ENCODE data around the gene EXD3. TPM values are rescaled to one million over a fixed set of nuclear protein-coding genes. Genes with fewer than 3 reads are reported as not detected.

Gene EXD3
- total and polyA plus RNA-seq, 9 of the 15 experiments (the other 6 are each of a cell fraction or from before 2014, with no cell fraction given): 0.29 to 12.5 (median 3.9) TPM

- Histone ChIP-seq H3K9me1 (ENCODE audit: control insufficient read depth, insufficient read depth, low read length) (no peaks in the 10 kb centered on the region), H2AFZ (ENCODE audit: low read depth, low read length) (no peak overlapping the region), H3K27me3 (ENCODE audit: control insufficient read depth in 2 of 2, insufficient read depth in 2 of 2, low read length in 2 of 2) (no peaks in the 10 kb centered on the region), H3K27ac (ENCODE audit: extremely low read depth, low read depth, low read length) (no peak overlapping the region), H3K4me1 (replicated peaks in 1 of 2; ENCODE audit: control insufficient read depth in 2 of 2, insufficient read depth in 2 of 2, low read length in 2 of 2) (peaks cover 0 to 47% of the 10 kb centered on the region in 2 experiments; a peak in 2 of 5 replicates), H3K4me3 (no peak overlapping the region), H3K79me2 (ENCODE audit: control insufficient read depth, insufficient read depth, low read length) (no peaks in the 10 kb centered on the region), H3K9ac (ENCODE audit: insufficient read depth in 1 of 2, low read depth in 2 of 2, low read length in 2 of 2) (no peak overlapping the region; a peak in 1 of 4 replicates), H4K20me1 (replicated peaks; ENCODE audit: control insufficient read depth, insufficient read depth, low read length) (no peaks in the 10 kb centered on the region), H3K9me3 (replicated peaks; ENCODE audit: control insufficient read depth, insufficient read depth, low read depth, low read length) (peaks cover 4% of the 10 kb centered on the region; the same call in 1 of the 2 replicates), H3K4me2 (ENCODE audit: insufficient read depth, low read length) (no peak overlapping the region), H3K36me3 (ENCODE audit: control insufficient read depth, insufficient read depth, low read length) (no peaks in the 10 kb centered on the region)
- WGBS (ENCODE audit: insufficient coverage, low coverage, missing lambda C conversion rate): 46% methylated on average over 28 of the region's 37 CpGs
- TF ChIP-seq MIER1 (IDR thresholded peaks at IDR 0.05; ENCODE audit: low read depth) (no peak), TBP (optimal IDR thresholded peaks at IDR 0.05; ENCODE audit: low read depth, low read length) (no peak), SETDB1 (IDR thresholded peaks at IDR 0.05; ENCODE audit: low read length) (no peak), JUN (IDR thresholded peaks at IDR 0.05; ENCODE audit: borderline replicate concordance, low read depth, low read length) (no peak), JUN (CRISPR knock-in tag; IDR thresholded peaks at IDR 0.05; ENCODE audit: borderline replicate concordance) (no peak), POLR2G (IDR thresholded peaks at IDR 0.05; ENCODE audit: low read depth, low read length) (peak; percentile 61), BRF1 (IDR thresholded peaks at IDR 0.05; ENCODE audit: borderline replicate concordance, extremely low read depth, insufficient read length) (no peak)
- ChIA-PET POLR2A (interaction anchor here (0.6 to 1.1 kb wide), 2 partner anchors 9 to 15 kb away, joined by 3 to 6 read pairs; no protein-coding TSS in a partner anchor), CTCF (ENCODE audit: low intra/inter-chr PET ratio) (no interaction called here)
- FAIRE-seq: no peak
- intact Hi-C loops (cut with micrococcal nuclease) (no loop called here), in situ Hi-C loops (cut with MboI) (no loop called here)
- BruUV-seq (replicated peaks): no TSS peak
- no peak for ATAC-seq
- DNase-seq (ENCODE audit: extremely low read depth in 1 of 4, low spot score in 3 of 4): no peak
These were observed 50.0 kb downstream of the EXD3 start for GRCh38 chr9:137372693-137373610.
